ES-I3 (cell line): ENCODE results near the gene SPTBN1.

Experiments used
- H3K36me3 ChIP-seq: 2 replicates; pipeline ENCODE4 v1.6.1; 2013; ENCODE audit warnings: mild to moderate bottlenecking, low read length, control low read depth, moderate library complexity; ENCODE audit not compliant: insufficient read depth
- H3K4me1 ChIP-seq: 2 replicates; pipeline ENCODE4 v1.6.1; 2013; ENCODE audit warnings: mild to moderate bottlenecking, control low read depth, low read length; ENCODE audit not compliant: insufficient read depth
- H3K9ac ChIP-seq: 2 replicates; pipeline ENCODE4 v1.6.1; 2013; ENCODE audit warnings: low read depth, mild to moderate bottlenecking, low read length, moderate library complexity
- H3K9me3 ChIP-seq: 2 replicates; pipeline ENCODE4 v1.6.1; 2013; ENCODE audit warnings: mild to moderate bottlenecking, low read length, moderate library complexity; ENCODE audit not compliant: control insufficient read depth, insufficient read depth

Gene SPTBN1

DNA sequence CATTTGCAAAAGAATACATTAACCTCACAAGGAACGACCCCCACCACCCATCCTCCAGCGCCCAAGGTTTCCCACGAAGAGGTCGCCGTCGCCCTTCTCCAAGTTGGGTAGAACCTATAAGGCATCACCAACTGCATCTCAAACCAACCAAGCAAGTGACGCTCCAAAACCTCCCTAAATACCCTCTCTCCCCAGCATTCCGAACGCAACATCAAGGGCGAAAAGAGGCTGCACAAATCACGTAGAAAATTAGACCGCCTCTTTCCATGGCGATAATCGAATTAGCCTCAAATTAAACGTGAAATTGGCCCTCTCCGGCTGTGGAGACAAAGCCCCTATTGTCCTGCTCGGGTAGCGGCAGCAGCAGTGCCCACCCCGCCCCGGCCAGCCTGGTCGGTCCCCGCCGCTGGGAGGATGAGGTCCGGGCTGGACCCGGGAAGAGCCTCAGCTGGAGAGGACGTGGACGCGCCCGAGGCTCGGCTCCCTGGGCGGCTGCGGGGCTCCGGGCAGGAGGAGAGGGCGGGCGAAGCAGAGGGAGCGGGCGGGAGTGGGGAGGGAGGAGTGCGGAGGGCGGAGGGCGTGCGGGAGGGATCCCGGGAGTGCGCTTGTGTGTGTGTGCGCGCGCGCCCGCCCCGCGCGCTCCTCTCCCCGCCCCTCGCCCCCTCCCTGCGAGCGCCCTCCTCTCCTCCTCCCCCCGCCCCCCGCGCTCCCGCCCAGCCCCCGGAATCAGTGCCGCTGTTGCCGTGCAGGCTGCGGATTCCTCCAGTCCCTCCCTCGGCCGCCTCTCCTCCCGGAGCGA lies at the start of gene SPTBN1:
Gene SPTBN1 (plus strand): TSS at position 765 of the 799 bp plus-strand sequence. CDS start 70,092 bp downstream, outside the sequence.
- Histone ChIP-seq H3K4me1 (no peaks in the 10 kb centered on the region; the same call in 1 of the 2 replicates), H3K9ac (peak within 1 kb of the TSS; percentile 92), H3K9me3 (no peaks in the 10 kb centered on the region), H3K36me3 (no peaks in the 10 kb centered on the region)

- Histone ChIP-seq H3K9ac (no peak overlapping the region), H3K36me3 (no peaks in the 10 kb centered on the region), H3K9me3 (no peaks in the 10 kb centered on the region; the same call in 1 of the 2 replicates), H3K4me1 (no peaks in the 10 kb centered on the region; the same call in 1 of the 2 replicates)
These were observed 48.4 kb upstream of the SPTBN1 start for GRCh38 chr2:54407693-54408092.

DNA sequence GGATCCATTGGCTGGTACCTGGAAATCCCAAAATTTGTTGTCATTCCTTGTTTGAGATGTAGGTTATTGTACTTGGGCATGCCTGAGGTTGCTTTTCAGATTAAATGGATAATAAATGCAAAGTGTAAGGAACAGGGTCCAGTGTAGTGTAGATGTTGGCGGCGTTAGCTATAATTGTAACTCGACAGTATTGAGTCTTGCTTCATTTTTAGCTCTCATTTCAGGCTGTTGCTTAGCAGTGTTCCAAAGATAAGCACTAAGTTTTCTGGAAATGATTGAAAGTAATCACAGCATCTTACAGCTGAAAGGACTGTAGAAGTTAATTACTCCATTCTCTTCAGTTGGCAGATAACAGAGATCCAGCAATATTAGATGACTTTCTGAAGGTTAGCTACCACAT lies 47.8 kb upstream of the SPTBN1 start:
- Histone ChIP-seq H3K36me3 (no peaks in the 10 kb centered on the region), H3K9ac (no peak overlapping the region), H3K4me1 (no peaks in the 10 kb centered on the region; the same call in 1 of the 2 replicates), H3K9me3 (no peaks in the 10 kb centered on the region; the same call in 1 of the 2 replicates)

DNA sequence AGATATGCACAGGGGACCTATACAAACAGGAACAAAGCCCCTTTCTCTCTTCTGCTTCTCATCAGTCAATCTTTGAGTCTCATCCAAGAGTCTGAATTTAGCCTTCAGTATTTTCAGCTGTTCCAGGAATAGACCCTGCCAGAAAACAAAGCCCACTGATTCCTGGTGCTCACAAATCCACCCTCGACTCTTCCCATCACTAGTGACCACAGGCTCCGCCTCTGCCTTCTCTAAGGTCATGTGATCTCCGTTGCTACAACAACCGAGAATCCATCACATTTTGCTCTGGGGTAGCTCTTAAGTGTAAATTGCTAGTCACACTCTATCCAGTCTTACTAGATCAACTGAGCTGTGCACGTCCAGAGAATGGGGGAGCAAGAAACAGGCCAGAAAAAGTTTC lies 46.4 kb upstream of the SPTBN1 start:
- H3K36me3 ChIP-seq = no peaks in the 10 kb centered on the region
- no peaks in the 10 kb centered on the region; the same call in 1 of the 2 replicates for H3K9me3 ChIP-seq
- no peak overlapping the region for H3K9ac ChIP-seq
- H3K4me1 ChIP-seq = no peaks in the 10 kb centered on the region; the same call in 1 of the 2 replicates

DNA sequence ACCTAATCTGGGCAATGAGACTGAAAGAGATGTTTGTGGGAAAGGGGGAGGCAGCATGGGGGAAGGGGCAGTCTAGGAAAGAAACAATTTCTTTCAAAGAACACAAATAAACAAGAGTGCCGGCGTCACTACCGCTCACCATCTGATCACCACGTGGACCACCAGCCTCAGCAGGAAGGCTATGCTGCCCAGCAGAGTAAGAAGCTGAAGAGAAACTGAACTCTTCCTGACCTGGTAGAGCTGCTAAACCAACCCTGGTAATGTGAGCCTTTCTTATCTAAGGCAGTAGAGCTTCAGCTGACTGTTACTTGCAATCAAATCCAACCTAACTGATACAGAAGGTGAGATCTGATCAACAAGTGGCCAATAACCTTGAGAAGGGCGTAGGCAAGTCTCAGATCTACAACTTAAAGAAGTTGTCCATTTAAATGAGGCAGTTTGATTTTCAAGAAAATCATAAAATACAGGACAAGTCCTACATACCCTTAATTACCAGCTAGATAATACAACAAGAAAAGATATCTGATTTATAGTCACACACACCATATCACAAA lies 44.2 kb upstream of the SPTBN1 start:
- no peaks in the 10 kb centered on the region; the same call in 1 of the 2 replicates for H3K4me1 ChIP-seq
- no peaks in the 10 kb centered on the region for H3K36me3 ChIP-seq
- no peak overlapping the region for H3K9ac ChIP-seq
- no peaks in the 10 kb centered on the region; the same call in 1 of the 2 replicates for H3K9me3 ChIP-seq

DNA sequence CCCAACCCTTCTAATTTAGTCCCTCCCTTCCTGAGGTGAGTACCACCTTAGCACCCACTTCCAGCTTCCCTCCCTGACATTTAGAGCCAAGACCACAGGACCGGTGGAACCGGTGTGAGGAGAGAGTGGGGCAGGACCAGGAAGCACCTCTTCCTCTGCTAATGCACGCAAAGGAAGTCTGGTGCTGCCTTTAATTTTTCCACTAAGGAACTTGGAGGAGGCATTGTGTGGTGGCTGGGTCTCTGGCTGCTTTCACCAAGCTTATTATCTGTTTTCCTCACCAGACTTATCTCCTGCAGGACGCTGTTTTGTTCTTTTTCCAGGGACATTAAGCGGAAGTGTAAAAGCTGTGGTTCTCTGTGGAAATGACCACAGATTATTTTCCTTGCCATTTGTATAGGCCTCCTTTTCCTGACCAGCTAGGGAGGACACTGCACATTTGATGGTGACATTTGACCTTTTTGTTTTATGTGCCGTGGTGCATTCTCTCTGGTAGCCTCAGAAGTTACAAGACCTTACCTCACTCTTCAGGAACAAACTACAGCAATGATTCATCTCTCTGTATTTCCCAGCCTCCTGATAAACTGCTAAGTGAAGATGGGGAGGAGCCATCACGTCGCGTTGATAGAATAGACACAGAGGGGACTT lies 39.8 kb upstream of the SPTBN1 start:
- Histone ChIP-seq H3K9ac (no peak overlapping the region), H3K36me3 (no peaks in the 10 kb centered on the region), H3K4me1 (peaks cover 3% of the 10 kb centered on the region; the same call in 1 of the 2 replicates), H3K9me3 (no peaks in the 10 kb centered on the region)

GRCh38 chr2:54416938-54417337 lies 39.2 kb upstream of the SPTBN1 start:
- no peak overlapping the region for H3K9ac ChIP-seq
- no peaks in the 10 kb centered on the region for H3K36me3 ChIP-seq
- peaks cover 3% of the 10 kb centered on the region; the same call in 1 of the 2 replicates for H3K4me1 ChIP-seq
- H3K9me3 ChIP-seq = no peaks in the 10 kb centered on the region

- Histone ChIP-seq H3K9me3 (no peaks in the 10 kb centered on the region), H3K36me3 (no peaks in the 10 kb centered on the region), H3K9ac (no peak overlapping the region), H3K4me1 (peaks cover 3% of the 10 kb centered on the region; the same call in 1 of the 2 replicates)
These were observed 38.5 kb upstream of the SPTBN1 start for GRCh38 chr2:54417577-54417976.

DNA sequence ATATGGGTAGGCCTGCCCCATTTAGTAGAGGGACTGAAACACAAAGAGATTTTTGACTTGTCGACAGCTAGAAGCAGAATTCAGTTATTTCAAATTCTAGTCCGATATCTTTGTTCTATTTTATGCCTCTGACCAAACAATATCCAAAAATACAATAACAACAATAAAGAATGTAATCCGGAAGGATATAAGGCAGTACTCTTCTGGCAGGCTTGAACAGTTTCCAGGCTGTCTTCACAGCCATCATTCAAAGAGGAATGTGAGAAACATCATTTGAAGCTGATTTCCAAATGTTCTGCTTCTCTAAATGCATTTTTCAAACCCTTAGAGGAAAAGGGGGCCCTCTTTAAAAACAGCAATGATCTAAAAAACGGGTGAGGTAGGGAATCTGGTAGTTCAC lies 36.7 kb upstream of the SPTBN1 start:
- Histone ChIP-seq H3K4me1 (peaks cover 3% of the 10 kb centered on the region; the same call in 1 of the 2 replicates), H3K36me3 (no peaks in the 10 kb centered on the region), H3K9me3 (no peaks in the 10 kb centered on the region), H3K9ac (no peak overlapping the region)

DNA sequence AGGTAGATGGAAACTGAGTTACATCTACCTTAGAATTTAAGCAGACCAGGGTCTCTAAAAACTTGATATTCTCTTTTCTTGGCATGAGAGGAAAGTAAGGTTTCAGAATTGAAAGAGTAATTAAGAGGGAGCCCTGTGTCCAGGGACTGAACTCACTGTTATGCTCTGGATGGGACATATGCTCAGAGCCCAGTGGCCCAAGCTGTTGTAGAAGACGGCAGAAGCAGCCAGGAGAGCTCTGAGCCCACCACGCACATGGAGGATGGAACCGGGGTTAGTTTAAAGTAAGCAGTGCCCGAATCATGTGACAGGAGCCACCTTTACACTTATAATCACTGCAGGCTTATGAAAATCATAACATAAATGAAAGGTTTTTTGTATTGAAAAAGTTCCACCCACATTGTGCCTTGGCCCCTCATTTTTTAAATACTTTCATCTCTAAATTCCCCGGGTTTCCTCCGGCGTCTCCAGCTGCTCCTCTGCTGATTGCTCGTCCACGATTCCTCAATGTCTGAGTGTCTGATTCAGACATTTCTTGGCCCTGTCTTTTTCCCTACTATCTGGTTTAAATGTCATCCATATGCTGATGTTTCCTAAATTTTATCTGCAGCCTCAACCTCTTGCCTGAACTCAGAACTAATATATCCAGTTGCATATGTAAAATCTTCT lies 36.1 kb upstream of the SPTBN1 start:
- H3K9ac ChIP-seq = no peak overlapping the region
- no peaks in the 10 kb centered on the region for H3K9me3 ChIP-seq
- H3K4me1 ChIP-seq = peaks cover 3% of the 10 kb centered on the region
- H3K36me3 ChIP-seq = no peaks in the 10 kb centered on the region

GRCh38 chr2:54420524-54421172 lies 35.5 kb upstream of the SPTBN1 start:
- H3K9me3 ChIP-seq = no peaks in the 10 kb centered on the region
- no peak overlapping the region for H3K9ac ChIP-seq
- no peaks in the 10 kb centered on the region for H3K36me3 ChIP-seq
- H3K4me1 ChIP-seq = peaks cover 3% of the 10 kb centered on the region

DNA sequence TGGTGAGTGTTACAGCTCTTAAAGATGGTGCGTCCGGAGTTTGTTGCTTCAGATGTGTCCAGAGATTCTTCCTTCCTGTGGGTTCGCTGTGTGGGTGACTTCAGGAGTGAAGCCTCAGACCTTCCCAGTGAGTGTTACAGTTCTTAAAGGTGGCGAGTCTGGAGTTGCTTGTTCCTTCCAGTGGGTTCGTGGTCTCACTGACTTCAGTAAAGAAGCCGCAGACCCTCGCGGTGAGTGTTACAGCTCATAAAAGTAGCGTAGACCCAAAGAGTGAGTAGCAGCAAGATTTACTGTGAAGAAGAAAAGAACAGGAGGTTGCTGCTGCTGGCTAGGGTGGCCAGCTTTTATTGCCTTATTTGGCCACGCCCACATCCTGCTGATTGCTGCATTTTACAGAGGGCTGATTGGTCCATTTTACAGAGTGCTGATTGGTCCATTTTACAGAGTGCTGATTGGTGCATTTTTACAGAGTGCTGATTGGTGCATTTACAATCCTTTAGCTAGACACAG lies 34.0 kb upstream of the SPTBN1 start:
- H3K4me1 ChIP-seq = peaks cover 3% of the 10 kb centered on the region
- H3K36me3 ChIP-seq = no peaks in the 10 kb centered on the region
- no peaks in the 10 kb centered on the region for H3K9me3 ChIP-seq
- H3K9ac ChIP-seq = no peak overlapping the region

DNA sequence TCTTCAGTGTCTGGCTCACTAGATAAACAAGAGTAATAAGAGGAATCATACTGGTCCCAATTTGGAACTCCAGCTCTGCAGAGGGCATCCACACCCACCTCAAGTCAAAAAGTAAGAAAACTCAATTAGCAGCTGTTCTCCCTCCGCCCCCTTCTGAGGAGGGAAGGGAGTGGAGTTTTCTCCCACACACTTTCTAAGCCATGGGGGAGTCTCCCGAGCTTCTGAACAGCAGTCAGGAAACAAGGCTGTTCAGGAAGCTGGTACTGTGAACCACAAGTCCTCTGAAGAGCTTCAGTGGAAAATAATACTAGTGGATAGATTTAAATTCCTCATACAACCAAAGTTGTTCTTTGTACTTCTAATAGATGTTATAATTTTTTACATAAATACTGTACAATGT lies 32.9 kb upstream of the SPTBN1 start:
- peaks cover 3% of the 10 kb centered on the region for H3K4me1 ChIP-seq
- H3K9me3 ChIP-seq = no peaks in the 10 kb centered on the region

More for the DNA sequence above, 32.9 kb upstream of the SPTBN1 start:
- Histone ChIP-seq H3K36me3 (no peaks in the 10 kb centered on the region), H3K9ac (no peak overlapping the region)
